HL-60 (cell line): Measurements from ENCODE around the gene ANKRD44.

Experiments used
- DNase-seq, 2 experiments: peaks; one replicate each; pipeline ENCODE4 v3.0.0-alpha.2; 2010 to 2020; ENCODE audit warnings: low read depth in 1 of 2, low spot score in 1 of 2
- H3K27ac ChIP-seq: fragments of 250-450 bp; sonication (Bioruptor Pico); replicated peaks from 2 replicates; pipeline ENCODE4 v1.5.1; 2020; ENCODE audit warnings: mild to moderate bottlenecking, moderate library complexity
- H3K27me3 ChIP-seq: fragments of 250-450 bp; sonication (Bioruptor Pico); 2 replicates; pipeline ENCODE4 v1.5.1; 2021; ENCODE audit warnings: mild to moderate bottlenecking, moderate library complexity; ENCODE audit not compliant: insufficient read depth, poor library complexity, severe bottlenecking
- H3K4me3 ChIP-seq: replicated peaks from 2 replicates; pipeline ENCODE4 v1.5.1; 2011; ENCODE audit warnings: mild to moderate bottlenecking, control low read depth, low read length; ENCODE audit not compliant: insufficient read depth
- CTCF ChIP-seq: IDR thresholded peaks from one replicate; pipeline ENCODE4 v1.5.1; 2011; ENCODE audit warnings: low read length, control low read depth, inconsistent platforms; ENCODE audit not compliant: insufficient read depth
- GABPA ChIP-seq: IDR thresholded peaks from 2 replicates; pipeline ENCODE4 v1.6.1; 2012; ENCODE audit warnings: low read depth
- POLR2AphosphoS5 ChIP-seq: IDR thresholded peaks from 2 replicates; pipeline ENCODE4 v1.6.1; 2012; ENCODE audit warnings: low read depth
- REST ChIP-seq: IDR thresholded peaks from 2 replicates; pipeline ENCODE4 v1.6.1; 2012; ENCODE audit warnings: low read depth; ENCODE audit not compliant: insufficient replicate concordance
- SPI1 ChIP-seq: IDR thresholded peaks from 2 replicates; pipeline ENCODE4 v1.6.1; 2012; ENCODE audit warnings: low read depth, mild to moderate bottlenecking, borderline replicate concordance

ANKRD44 gene

GRCh38 chr2:197183355-197183754, 127.2 kb downstream of the ANKRD44 start:
- H3K27me3 ChIP-seq, result no peaks in the 10 kb centered on the region
- TF ChIP-seq CTCF (no peak), REST (no peak), GABPA (no peak), SPI1 (no peak), POLR2AphosphoS5 (no peak)
- DNase-seq, result no peak
- no peak overlapping the region for H3K27ac ChIP-seq
- H3K4me3 ChIP-seq, result no peak overlapping the region

DNA sequence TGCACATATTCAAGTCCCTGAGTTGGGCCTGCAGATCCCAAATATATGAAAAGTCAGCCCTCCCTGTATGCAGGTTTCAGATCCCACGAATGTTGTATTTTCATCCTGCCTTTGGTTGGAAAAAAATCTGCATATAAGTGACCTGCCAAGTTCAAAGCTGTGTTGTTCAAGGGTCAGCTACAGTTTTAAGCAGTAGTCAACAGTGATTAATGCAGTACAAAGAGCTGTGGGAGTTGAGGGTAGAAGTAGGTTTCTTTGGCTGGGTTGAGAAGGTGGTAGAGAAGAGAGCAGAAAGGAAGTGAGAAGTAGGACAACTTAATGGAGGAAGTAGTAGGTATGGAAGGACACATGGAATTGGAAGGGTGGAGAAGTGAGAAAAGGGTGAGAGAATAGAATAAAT, 127.9 kb downstream of the ANKRD44 start:
- Histone ChIP-seq H3K4me3 (no peak overlapping the region), H3K27ac (no peak overlapping the region), H3K27me3 (no peaks in the 10 kb centered on the region)
- no peak for TF ChIP-seq SPI1
- TF ChIP-seq POLR2AphosphoS5, result no peak
- TF ChIP-seq GABPA, result no peak
- TF ChIP-seq REST, result no peak
- TF ChIP-seq CTCF, result no peak
- no peak for DNase-seq

DNA sequence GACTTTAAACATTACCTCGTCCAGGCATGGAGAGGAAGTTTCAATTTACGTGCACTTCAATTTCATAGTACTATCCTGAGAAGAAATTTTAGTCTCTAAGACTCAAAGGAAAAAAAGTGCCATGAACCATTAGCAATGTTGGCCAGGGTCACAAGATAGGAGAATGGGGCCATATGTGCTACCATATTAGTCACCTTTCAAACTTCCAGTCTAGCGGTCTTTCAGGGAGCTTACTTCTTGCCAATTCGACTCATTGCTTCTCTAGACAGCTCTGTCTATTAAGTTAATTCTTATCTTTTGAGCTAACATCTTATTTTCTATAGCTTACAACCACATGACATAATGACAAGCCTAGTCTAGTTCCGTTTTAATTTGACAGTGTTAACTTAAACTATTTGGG, 129.1 kb downstream of the ANKRD44 start:
- Histone ChIP-seq H3K4me3 (no peak overlapping the region), H3K27me3 (no peaks in the 10 kb centered on the region), H3K27ac (no peak overlapping the region)
- TF ChIP-seq SPI1 (no peak), CTCF (no peak), REST (no peak), GABPA (no peak), POLR2AphosphoS5 (no peak)
- no peak for DNase-seq
